Measurements from ENCODE around the gene APLF. TPM values are rescaled to one million over a fixed set of nuclear protein-coding genes. Genes with fewer than 3 reads are reported as not detected.
"Not testable (repeated sequence)": the region's sequence is repeated elsewhere in the genome, so short reads cannot be mapped to it uniquely, and the experiment has no call there.

APLF gene
- total and polyA plus RNA-seq, 2 experiments from 2014 or later: 3.1 to 5.9 TPM

GRCh38 chr2:68565858-68566257 lies 98.5 kb downstream of the APLF start:
- Histone ChIP-seq H3K27ac (no peak overlapping the region), H3K9me3 (ENCODE audit: low read depth) (no peaks in the 10 kb centered on the region), H3K36me3 (no peaks in the 10 kb centered on the region), H3K4me3 (no peak overlapping the region), H3K4me1 (ENCODE audit: low read depth) (no peaks in the 10 kb centered on the region), H3K27me3 (no peaks in the 10 kb centered on the region)
- TF ChIP-seq, protein P1, sequence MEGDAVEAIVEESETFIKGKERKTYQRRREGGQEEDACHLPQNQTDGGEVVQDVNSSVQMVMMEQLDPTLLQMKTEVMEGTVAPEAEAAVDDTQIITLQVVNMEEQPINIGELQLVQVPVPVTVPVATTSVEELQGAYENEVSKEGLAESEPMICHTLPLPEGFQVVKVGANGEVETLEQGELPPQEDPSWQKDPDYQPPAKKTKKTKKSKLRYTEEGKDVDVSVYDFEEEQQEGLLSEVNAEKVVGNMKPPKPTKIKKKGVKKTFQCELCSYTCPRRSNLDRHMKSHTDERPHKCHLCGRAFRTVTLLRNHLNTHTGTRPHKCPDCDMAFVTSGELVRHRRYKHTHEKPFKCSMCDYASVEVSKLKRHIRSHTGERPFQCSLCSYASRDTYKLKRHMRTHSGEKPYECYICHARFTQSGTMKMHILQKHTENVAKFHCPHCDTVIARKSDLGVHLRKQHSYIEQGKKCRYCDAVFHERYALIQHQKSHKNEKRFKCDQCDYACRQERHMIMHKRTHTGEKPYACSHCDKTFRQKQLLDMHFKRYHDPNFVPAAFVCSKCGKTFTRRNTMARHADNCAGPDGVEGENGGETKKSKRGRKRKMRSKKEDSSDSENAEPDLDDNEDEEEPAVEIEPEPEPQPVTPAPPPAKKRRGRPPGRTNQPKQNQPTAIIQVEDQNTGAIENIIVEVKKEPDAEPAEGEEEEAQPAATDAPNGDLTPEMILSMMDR (IDR thresholded peaks at IDR 0.05; ENCODE audit: low read depth, low read length): no peak
- DNase-seq (ENCODE audit: low read depth in 1 of 2, low spot score in 1 of 2): peak in 1 of 2 donors; percentile 13

- Histone ChIP-seq H3K4me3 (no peak overlapping the region), H3K27me3 (no peaks in the 10 kb centered on the region), H3K27ac (no peak overlapping the region), H3K36me3 (no peaks in the 10 kb centered on the region), H3K9me3 (ENCODE audit: low read depth) (no peaks in the 10 kb centered on the region), H3K4me1 (ENCODE audit: low read depth) (no peaks in the 10 kb centered on the region)
- TF ChIP-seq, protein P1 (IDR thresholded peaks at IDR 0.05; ENCODE audit: low read depth, low read length): no peak
- DNase-seq (ENCODE audit: low read depth in 1 of 2, low spot score in 1 of 2): no peak
Observed at GRCh38 chr2:68566362-68566761, 99.0 kb downstream of the APLF start.

GRCh38 chr2:68568116-68568515 lies 100.7 kb downstream of the APLF start:
- no peaks in the 10 kb centered on the region for H3K4me1 ChIP-seq (ENCODE audit: low read depth)
- DNase-seq (ENCODE audit: low read depth in 1 of 2, low spot score in 1 of 2): no peak
- TF ChIP-seq, protein P1 (IDR thresholded peaks at IDR 0.05; ENCODE audit: low read depth, low read length): no peak
- H3K4me3 ChIP-seq: no peak overlapping the region
- no peaks in the 10 kb centered on the region for H3K36me3 ChIP-seq
- H3K27ac ChIP-seq: no peak overlapping the region
- no peaks in the 10 kb centered on the region for H3K9me3 ChIP-seq (ENCODE audit: low read depth)
- H3K27me3 ChIP-seq: no peaks in the 10 kb centered on the region

- H3K27ac ChIP-seq: no peak overlapping the region
- no peaks in the 10 kb centered on the region for H3K27me3 ChIP-seq
- no peaks in the 10 kb centered on the region for H3K9me3 ChIP-seq (ENCODE audit: low read depth)
- TF ChIP-seq, protein P1 (IDR thresholded peaks at IDR 0.05; ENCODE audit: low read depth, low read length): no peak
- H3K36me3 ChIP-seq: no peaks in the 10 kb centered on the region
- peak in 1 of 2 donors; percentile 47 for DNase-seq (ENCODE audit: low read depth in 1 of 2, low spot score in 1 of 2)
- H3K4me3 ChIP-seq: no peak overlapping the region
- H3K4me1 ChIP-seq (ENCODE audit: low read depth): no peaks in the 10 kb centered on the region
Observed at GRCh38 chr2:68569604-68570003, 102.2 kb downstream of the APLF start.

- not testable (repeated sequence) for H3K4me1 ChIP-seq (ENCODE audit: low read depth); DNase-seq (ENCODE audit: low read depth in 1 of 2, low spot score in 1 of 2); H3K27me3 ChIP-seq; H3K27ac ChIP-seq; H3K4me3 ChIP-seq; H3K36me3 ChIP-seq; H3K9me3 ChIP-seq (ENCODE audit: low read depth)
Observed at GRCh38 chr2:68570434-68570833, 103.0 kb downstream of the APLF start.

GRCh38 chr2:68574202-68574791 lies 106.9 kb downstream of the APLF start:
- Histone ChIP-seq H3K4me1 (ENCODE audit: low read depth) (no peaks in the 10 kb centered on the region), H3K27me3 (no peaks in the 10 kb centered on the region), H3K27ac (no peak overlapping the region), H3K4me3 (no peak overlapping the region), H3K9me3 (ENCODE audit: low read depth) (no peaks in the 10 kb centered on the region), H3K36me3 (no peaks in the 10 kb centered on the region)
- TF ChIP-seq, protein P1 (IDR thresholded peaks at IDR 0.05; ENCODE audit: low read depth, low read length): no peak
- no peak for DNase-seq (ENCODE audit: low read depth in 1 of 2, low spot score in 1 of 2)
